HG03558 (cell line): ENCODE results near the gene DAAM1.

Source experiments
- ATAC-seq: cut with Tn5 transposase; IDR thresholded peaks from one replicate; pipeline ENCODE4 v1.9.1; 2021; ENCODE audit warnings: moderate number of reproducible peaks; ENCODE audit not compliant: unreplicated experiment; ENCODE audit errors: extremely low read depth

Gene DAAM1

GRCh38 chr14:59214702-59215302 lies 26.3 kb downstream of the DAAM1 start:
- no peak for ATAC-seq

- ATAC-seq: no peak
Observed at GRCh38 chr14:59215322-59215721, 26.9 kb downstream of the DAAM1 start.

DNA sequence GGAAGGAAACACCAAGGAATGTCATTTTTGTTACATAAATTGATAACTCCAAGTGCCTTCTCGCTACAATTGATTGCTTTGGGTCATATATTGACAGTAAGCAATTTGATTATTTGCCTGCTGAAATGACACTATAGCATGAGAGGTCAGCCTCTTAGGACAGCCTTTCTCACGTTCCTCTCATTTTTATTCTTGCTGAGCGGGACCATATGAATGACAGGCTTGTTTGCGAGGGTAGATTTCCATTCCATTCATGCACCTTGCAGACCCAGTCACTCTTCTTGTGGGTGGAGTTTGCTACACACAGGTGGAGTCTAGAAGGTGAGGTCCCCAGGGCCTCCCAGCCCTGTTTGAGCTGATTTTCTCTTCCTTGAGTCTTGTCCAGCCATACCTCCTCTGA lies 27.3 kb downstream of the DAAM1 start:
- no peak for ATAC-seq

DNA sequence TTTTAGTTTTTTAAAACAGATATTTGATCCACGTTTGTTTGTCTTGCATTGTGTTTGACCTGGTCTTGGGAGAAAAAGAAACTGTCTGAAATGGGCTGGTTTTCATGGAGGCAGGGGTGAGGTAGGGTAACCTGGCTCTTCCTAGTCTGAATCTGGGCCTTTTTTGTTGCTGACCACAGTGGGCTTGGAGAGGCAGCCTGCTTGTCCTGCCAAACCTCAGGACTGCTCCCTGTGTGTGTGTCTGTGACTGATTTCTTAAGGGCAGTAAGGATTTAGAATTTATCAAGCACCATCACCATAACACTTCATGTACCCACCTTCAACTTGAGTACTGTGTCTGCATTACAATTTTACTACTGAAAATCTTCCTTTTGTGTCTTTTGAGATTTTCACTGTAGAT lies 28.5 kb downstream of the DAAM1 start:
- no peak for ATAC-seq

GRCh38 chr14:59221568-59221967 lies 33.1 kb downstream of the DAAM1 start:
- ATAC-seq: no peak

- no peak for ATAC-seq
Observed at GRCh38 chr14:59224341-59224740, 35.9 kb downstream of the DAAM1 start.

- no peak for ATAC-seq
Observed at GRCh38 chr14:59225281-59225680, 36.8 kb downstream of the DAAM1 start.

DNA sequence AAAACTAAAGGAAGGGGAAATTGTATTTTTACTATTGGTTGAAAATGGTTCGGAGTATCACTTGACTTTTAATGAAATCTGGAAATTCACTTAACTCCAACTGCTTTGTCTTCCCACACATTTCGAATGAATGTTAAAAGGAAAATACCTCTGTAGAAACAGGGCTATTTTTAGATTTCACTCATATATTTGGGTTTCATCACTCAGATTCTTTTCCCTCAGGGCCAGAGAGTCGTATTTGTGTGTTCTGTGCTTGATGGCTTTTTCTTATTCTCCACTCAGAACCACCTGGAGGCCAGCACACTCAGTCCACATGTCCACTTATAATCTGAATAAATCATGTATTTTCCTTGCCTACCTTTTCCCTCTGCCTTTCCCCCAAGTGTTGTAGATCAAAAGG lies 40.0 kb downstream of the DAAM1 start:
- no peak for ATAC-seq

DNA sequence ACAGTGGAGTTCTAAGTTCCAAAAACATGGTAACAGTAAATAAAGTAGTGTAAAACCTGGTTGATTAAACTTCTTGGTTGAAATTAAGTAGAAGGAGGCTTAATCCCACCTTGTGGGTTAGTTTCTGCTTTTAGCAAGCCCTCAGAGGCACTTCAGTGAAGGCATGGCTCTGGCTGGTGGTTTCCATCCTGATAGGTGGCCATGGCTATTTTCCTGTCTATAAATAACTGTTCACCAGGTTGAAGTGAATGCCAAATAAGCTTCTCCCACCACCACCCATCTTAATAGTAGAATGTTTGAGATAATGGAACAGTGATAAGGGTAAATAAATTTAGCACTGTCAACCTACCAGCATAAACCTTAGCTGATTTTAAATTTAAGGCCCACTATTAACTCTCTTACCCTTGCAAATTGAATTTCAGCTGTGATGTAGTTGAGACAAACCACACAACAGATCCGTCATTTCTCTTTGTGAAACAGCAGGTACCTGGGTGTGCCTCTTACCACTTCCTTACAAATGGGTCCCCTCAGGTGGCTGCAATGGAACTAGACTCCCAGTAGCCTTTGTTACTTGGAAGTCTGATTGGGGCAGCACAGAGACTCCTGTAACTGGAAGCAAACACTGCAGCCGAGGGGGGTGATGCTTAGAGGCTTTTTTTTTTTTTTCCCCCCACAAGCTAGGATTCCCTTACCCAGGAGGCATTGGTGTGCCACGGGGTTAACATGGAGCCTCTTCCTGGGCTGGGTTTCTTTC lies 41.4 kb downstream of the DAAM1 start:
- no peak for ATAC-seq

DNA sequence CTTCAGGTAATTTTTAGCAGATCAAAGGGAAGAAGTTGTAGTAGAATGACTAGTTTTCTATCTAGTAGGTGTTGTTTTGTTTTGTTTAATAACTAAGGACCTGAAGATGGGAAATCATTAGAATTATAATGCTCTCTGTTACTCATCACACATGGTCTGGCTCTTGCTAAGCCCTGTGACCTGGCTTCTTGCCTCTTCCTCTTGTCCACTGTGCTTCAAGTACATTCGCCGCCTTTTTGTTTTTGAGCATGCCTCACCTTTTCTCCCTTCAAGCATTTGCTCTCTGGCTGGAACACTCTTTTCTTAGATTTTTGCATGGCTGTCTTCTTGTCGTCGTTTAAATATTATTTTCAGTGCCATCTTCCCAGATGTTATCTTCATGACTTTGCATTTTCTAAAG lies 47.7 kb downstream of the DAAM1 start:
- ATAC-seq: no peak

GRCh38 chr14:59238216-59238615 lies 49.7 kb downstream of the DAAM1 start:
- ATAC-seq: no peak

DNA sequence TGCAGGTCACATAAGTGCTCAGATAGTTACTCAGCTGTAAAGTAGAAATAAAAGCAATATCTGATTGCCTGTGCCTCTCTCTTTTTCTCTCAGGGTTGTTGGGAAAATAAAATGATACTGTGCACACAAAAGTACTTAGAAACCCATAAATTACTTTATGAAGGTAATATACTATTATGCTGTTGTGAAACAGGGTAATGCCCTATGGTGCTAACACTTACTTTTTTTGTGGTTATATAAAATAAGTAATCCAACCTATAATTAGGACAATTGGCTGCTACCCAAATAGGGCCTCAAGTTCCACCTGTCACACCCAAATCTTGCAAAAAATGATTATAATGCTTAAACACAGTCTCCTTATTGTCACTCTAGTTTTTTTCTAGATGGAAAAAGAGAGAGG lies 50.6 kb downstream of the DAAM1 start:
- no peak for ATAC-seq

DNA sequence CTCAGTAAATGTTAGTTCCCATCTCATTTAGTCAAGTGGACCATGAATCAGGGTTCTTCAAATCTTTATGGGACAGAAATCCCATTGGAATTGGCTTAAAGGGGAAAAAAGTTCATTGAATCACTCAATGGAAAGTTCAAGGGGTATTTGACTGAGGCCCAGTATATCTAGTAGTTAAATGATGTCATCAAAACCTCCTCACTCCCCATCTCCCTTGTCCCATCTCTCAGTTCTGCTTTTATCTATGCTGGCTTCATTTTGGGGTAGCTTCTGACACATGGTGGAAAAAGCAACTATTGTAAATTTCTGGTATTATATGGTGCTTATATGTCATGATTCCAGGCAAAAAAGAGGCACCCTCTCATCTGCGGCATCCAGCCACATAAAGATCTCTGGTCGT lies 51.9 kb downstream of the DAAM1 start:
- no peak for ATAC-seq

GRCh38 chr14:59241121-59241520 lies 52.7 kb downstream of the DAAM1 start:
- ATAC-seq: no peak

- no peak for ATAC-seq
Observed at GRCh38 chr14:59243174-59243573, 54.7 kb downstream of the DAAM1 start.

GRCh38 chr14:59244581-59244980 lies 56.1 kb downstream of the DAAM1 start:
- no peak for ATAC-seq

GRCh38 chr14:59245809-59246295 lies 57.4 kb downstream of the DAAM1 start:
- ATAC-seq: peak; percentile 65

- no peak for ATAC-seq
Observed at GRCh38 chr14:59246566-59246965, 58.1 kb downstream of the DAAM1 start.

DNA sequence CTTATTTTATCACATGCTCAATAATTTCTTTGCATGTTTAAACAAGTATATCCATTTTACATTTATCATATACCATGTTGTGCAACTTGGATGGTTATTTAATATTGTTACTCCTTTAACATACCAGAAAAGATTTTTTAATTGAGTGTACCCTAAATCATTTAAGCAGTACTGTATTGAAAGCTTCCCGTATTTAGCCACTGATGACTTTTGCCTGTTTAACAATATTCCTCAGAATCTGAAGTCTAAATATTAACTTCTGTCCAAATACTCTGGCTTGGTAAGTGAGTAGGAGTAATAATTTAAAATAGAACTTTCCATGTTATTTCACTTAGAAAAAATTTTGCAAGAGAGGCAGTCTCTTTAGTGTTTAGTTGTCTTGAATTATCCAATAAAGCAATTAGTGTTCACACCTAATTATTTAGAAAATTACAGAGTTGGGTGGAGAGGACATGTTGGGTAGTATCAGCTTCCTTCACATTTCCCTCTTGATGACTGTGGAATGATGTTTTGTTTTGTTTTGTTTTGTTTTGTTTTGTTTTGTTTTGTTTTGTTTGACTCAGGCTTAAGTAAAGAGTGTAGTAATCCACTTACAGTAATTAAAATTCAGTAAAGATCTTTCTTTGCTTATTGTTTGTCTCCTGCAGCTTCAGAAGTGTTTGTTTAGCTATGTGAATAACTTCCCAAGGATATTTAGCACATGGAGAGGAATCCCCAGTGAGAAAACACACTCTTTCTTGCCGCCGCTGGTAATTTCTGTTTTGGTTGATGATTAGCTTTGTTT lies 59.5 kb downstream of the DAAM1 start:
- no peak for ATAC-seq

- ATAC-seq: no peak
Observed at GRCh38 chr14:59249029-59249428, 60.6 kb downstream of the DAAM1 start.
